Kidney (tissue), 14 donors: ENCODE results near the gene PTPRJ. TPM values are rescaled to one million over a fixed set of nuclear protein-coding genes. Genes with fewer than 3 reads are reported as not detected.

Source experiments
- DNase-seq, 5 donors: peaks; one replicate each; pipeline ENCODE4 v3.0.0-alpha.2; 2013 to 2020
- FAIRE-seq: peaks from 2 replicates; lab custom pipeline; 2012; peaks lifted over from hg19 to GRCh38; lab: Jason Lieb, UNC
- H3K27ac ChIP-seq, 2 donors: one replicate each; pipeline ENCODE4 v1.7.0; 2013; ENCODE audit warnings: low read depth in 2 of 2, low read length in 2 of 2, inconsistent platforms in 1 of 2
- H3K27me3 ChIP-seq: one replicate; pipeline ENCODE4 v1.7.1; 2013; ENCODE audit warnings: low read length, inconsistent platforms; ENCODE audit not compliant: control insufficient read depth, insufficient read depth
- H3K36me3 ChIP-seq, 3 donors: one replicate each; pipeline versions ENCODE4 v1.7.0 to v1.7.1; 2013; ENCODE audit warnings: low read length in 3 of 3, control low read depth in 1 of 3, inconsistent platforms in 1 of 3; ENCODE audit not compliant: insufficient read depth in 3 of 3, control insufficient read depth in 2 of 3
- H3K4me1 ChIP-seq, 3 donors: one replicate each; pipeline versions ENCODE4 v1.7.0 to v1.7.1; 2013; ENCODE audit warnings: low read length in 3 of 3, inconsistent platforms in 1 of 3, low read depth in 1 of 3; ENCODE audit not compliant: control insufficient read depth in 2 of 3, insufficient read depth in 2 of 3
- H3K4me3 ChIP-seq, 3 donors: one replicate each; pipeline versions ENCODE4 v1.7.0 to v1.8.1; 2013; ENCODE audit warnings: low read length in 3 of 3, control low read depth in 1 of 3, inconsistent platforms in 1 of 3
- H3K9ac ChIP-seq, 3 donors: one replicate each; pipeline versions ENCODE4 v1.7.0 to v1.7.1; 2013; ENCODE audit warnings: low read length in 3 of 3, control low read depth in 1 of 3, inconsistent platforms in 1 of 3
- H3K9me3 ChIP-seq, 3 donors: one replicate each; pipeline versions ENCODE4 v1.7.0 to v1.7.1; 2013; ENCODE audit warnings: low read length in 3 of 3, control low read depth in 1 of 3, inconsistent platforms in 1 of 3; ENCODE audit not compliant: control insufficient read depth in 2 of 3, insufficient read depth in 1 of 3
- intact Hi-C: fragments of 100-400 bp; cut with DNase I; formaldehyde crosslinking; loops from one replicate; pipeline ENCODE4 v1.11.1; 2022
- polyA plus RNA-seq: library from polyadenylated mRNA; stranded (reverse); fragments of 350-450 nt; fragmentation: Illumina TruSeq; extraction: RNeasy Lipid Tissue Mini Kit (QIAGEN cat#74804); gene quantifications from one replicate; pipeline ENCODE4 v1.2.3, GENCODE V29; 2014; ENCODE audit warnings: low read depth, low replicate concordance; ENCODE audit not compliant: insufficient read depth
- total RNA-seq: library from RNA; stranded (reverse); fragmentation: NEBNext Ultra II Directional; extraction: Animal tissue kit (Norgen Biotek cat#: 25700); gene quantifications from one replicate; pipeline ENCODE4 v1.2.1, GENCODE V29; 2021
- TF ChIP-seq, protein P1 (sequence below): IDR thresholded peaks from 3 replicates; pipeline ENCODE4 v1.5.1; 2012; ENCODE audit warnings: mild to moderate bottlenecking, moderate library complexity, borderline replicate concordance; ENCODE audit not compliant: insufficient read depth; ENCODE audit errors: extremely low read depth
- donor health status: control.
- donor health status: control.
- donor health status: control.
- donor health status: control.
- donor health status: control.
- donor health status: DM: yes; HTN: yes; CAD: no.
- donor health status: Normal renal cell carcinoma (clear cell type).

The PTPRJ gene
- total and polyA plus RNA-seq, 2 donors from 2014 or later: 9.2 to 80.5 TPM

DNA sequence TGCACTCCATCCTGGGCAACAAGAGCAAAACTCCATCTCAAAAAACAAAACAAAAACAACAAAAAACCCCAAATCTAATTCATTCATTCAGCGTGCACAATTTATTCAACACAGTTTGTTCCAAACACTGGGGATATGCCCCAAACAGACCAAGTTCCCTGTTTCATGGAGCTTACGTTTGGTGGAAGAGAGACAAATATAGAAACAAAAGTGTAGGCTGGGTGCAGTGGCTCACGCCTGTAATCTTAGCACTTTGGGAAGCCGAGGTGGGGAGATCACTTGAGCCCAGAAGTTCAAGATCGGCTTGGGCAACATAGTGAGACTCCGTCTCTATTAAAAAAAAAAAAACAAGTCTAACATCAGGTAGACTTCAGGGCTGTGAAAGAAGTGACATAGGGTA is 52.4 kb downstream of the PTPRJ start:
- H3K27ac ChIP-seq: no peak overlapping the region
- H3K4me3 ChIP-seq: no peak overlapping the region
- no peak overlapping the region for H3K9ac ChIP-seq
- DNase-seq (no peak), FAIRE-seq (no peak)
- H3K36me3 ChIP-seq: peaks cover 0 to 3% (median 0%) of the 10 kb centered on the region in 3 donors
- H3K27me3 ChIP-seq: no peaks in the 10 kb centered on the region
- H3K9me3 ChIP-seq: no peaks in the 10 kb centered on the region
- intact Hi-C loops: no loop called here
- H3K4me1 ChIP-seq: peaks cover 9 to 37% (median 37%) of the 10 kb centered on the region in 3 donors
- TF ChIP-seq, protein P1, sequence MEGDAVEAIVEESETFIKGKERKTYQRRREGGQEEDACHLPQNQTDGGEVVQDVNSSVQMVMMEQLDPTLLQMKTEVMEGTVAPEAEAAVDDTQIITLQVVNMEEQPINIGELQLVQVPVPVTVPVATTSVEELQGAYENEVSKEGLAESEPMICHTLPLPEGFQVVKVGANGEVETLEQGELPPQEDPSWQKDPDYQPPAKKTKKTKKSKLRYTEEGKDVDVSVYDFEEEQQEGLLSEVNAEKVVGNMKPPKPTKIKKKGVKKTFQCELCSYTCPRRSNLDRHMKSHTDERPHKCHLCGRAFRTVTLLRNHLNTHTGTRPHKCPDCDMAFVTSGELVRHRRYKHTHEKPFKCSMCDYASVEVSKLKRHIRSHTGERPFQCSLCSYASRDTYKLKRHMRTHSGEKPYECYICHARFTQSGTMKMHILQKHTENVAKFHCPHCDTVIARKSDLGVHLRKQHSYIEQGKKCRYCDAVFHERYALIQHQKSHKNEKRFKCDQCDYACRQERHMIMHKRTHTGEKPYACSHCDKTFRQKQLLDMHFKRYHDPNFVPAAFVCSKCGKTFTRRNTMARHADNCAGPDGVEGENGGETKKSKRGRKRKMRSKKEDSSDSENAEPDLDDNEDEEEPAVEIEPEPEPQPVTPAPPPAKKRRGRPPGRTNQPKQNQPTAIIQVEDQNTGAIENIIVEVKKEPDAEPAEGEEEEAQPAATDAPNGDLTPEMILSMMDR: no peak

DNA sequence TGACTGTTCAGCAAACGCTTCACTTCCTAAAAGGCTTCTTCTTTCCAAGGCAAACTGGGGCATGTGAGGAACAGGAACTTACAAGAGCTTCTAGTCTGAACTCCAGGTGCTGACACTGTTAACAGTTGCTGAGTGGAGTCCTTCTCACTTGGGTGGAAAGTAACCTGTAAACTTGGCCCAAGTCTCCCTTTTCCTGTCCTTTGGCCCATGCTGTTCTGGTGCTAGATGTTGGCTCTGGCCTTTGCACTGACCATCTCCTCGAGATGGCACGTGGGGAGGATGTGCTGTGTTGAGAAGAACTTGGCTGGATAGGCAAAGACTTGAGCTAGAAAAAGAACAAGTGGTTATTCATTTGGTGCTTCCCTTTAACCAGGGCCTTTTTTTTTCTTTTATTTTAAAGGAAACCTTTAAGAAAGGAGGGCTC is 53.6 kb downstream of the PTPRJ start:
- no peak for DNase-seq
- Histone ChIP-seq H3K36me3 (peaks cover 0 to 3% (median 0%) of the 10 kb centered on the region in 3 donors), H3K9me3 (no peaks in the 10 kb centered on the region), H3K9ac (no peak overlapping the region), H3K4me3 (no peak overlapping the region), H3K4me1 (peaks cover 9 to 34% (median 34%) of the 10 kb centered on the region in 3 donors), H3K27me3 (no peaks in the 10 kb centered on the region), H3K27ac (peak overlapping the region in 1 of 2 donors; percentile 36)
- intact Hi-C loops: no loop called here
- FAIRE-seq: no peak
- TF ChIP-seq, protein P1: no peak

DNA sequence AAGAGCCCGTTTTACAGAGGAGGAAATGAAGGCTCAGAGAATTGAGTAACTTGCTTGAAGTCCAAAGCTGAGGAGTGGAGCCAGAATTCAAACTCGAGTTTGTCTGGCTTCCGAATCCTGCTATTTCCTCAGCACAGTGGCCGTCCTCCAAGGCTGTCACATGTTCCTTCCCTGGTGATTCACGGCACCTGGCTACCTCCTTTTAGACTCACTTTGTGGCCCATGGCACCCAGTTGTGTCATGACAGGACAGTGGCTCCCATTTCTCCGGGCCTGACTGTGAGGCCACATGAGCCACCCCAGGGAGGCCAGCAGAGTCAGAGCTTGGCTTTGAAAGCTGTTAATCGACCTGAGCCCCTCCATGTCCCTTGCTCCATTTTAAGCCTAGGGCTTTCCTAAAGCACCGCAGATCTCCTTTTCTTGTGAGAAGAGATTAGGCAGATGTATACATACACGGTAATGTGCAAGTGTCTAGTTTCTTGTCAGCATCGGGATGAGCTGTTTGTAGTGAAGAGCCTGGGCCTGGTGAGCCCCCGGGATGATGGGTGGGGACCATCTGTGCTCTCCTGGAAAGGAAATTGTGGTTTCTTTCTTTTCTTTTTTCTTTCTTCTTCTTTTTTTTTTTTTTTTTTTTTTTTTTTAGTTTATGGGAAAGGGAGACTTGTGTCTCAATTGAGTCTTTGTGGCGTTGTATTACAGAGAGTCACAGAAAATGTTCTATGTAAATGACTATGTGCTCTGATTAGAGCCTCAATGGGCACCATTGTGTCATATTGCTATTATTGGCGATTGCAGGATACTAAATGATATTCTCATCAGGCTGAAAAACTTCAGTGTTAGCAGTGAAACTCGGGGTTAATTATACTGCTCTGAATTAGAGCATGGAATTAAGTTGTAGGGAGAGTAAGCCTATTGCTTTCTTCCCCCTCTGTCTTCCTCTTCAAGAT is 54.8 kb downstream of the PTPRJ start:
- FAIRE-seq: no peak
- H3K9me3 ChIP-seq: no peaks in the 10 kb centered on the region
- no peak overlapping the region for H3K4me3 ChIP-seq
- H3K27me3 ChIP-seq: no peaks in the 10 kb centered on the region
- peak in 1 of 5 donors; percentile 46 for DNase-seq
- H3K27ac ChIP-seq: no peak overlapping the region
- TF ChIP-seq, protein P1: no peak
- peaks cover 0 to 32% (median 30%) of the 10 kb centered on the region in 3 donors for H3K4me1 ChIP-seq
- intact Hi-C loops: no loop called here
- peaks cover 0 to 3% (median 0%) of the 10 kb centered on the region in 3 donors for H3K36me3 ChIP-seq
- H3K9ac ChIP-seq: no peak overlapping the region
